ENCODE data around the gene PPFIA4.

DNA sequence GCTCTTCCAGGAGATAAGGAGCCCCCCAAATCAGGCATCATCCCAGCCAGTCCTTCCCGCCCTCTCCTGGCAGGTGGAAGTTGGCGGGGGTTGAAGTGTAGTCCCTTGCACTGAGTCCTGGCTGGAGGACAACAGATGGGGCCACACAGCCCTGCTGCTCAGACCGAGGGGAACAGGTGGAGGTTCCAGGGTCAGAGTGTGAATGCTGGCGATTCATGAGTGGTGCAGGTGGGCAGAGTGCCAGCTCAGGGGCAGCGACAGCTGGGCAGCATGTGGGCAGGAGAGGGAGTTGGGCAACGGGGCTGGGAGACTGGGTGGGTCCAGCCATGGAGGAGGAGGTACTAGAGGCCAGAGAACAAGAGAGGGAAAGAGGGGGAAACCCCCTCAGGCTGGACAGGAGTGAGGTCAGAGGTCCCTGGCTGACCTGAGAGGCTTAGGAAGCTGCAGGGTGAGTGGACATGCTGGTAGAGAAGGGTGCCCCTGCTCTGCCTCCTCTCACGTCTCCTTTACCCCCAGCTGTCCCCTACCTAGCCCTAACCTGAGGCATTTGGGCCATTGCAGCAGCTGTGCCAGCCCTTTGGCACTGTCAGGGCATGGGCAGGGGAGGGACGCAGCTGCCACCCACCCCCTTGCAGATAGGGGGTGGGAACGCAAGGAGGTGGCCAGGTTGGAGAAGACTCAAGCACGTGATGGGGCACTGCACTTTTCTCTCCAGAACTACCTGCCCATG, 90.0 kb downstream of the PPFIA4 start:
- TF ChIP-seq CEBPB (IDR thresholded peaks at IDR 0.05; ENCODE audit: low read depth): no peak
- no peak for TF ChIP-seq SRF (IDR thresholded peaks at IDR 0.05; ENCODE audit: low read depth)
- TF ChIP-seq RAD21 (IDR thresholded peaks at IDR 0.05; ENCODE audit: low read depth): no peak
- no peak for TF ChIP-seq POLR2A (IDR thresholded peaks at IDR 0.05; ENCODE audit: borderline replicate concordance, extremely low read depth, insufficient read depth, insufficient read length)
- no peak for TF ChIP-seq EZH2phosphoT487 (IDR thresholded peaks at IDR 0.05; ENCODE audit: borderline replicate concordance)
- TF ChIP-seq CTCF (IDR thresholded peaks at IDR 0.05 in 2 of 3, conservative IDR thresholded peaks at IDR 0.05 in 1 of 3; ENCODE audit: borderline replicate concordance in 1 of 3, insufficient read depth in 1 of 3, low read depth in 2 of 3, low read length in 2 of 3): no peak
- no peak for TF ChIP-seq EZH2 (IDR thresholded peaks at IDR 0.05)
- TF ChIP-seq, protein P1, sequence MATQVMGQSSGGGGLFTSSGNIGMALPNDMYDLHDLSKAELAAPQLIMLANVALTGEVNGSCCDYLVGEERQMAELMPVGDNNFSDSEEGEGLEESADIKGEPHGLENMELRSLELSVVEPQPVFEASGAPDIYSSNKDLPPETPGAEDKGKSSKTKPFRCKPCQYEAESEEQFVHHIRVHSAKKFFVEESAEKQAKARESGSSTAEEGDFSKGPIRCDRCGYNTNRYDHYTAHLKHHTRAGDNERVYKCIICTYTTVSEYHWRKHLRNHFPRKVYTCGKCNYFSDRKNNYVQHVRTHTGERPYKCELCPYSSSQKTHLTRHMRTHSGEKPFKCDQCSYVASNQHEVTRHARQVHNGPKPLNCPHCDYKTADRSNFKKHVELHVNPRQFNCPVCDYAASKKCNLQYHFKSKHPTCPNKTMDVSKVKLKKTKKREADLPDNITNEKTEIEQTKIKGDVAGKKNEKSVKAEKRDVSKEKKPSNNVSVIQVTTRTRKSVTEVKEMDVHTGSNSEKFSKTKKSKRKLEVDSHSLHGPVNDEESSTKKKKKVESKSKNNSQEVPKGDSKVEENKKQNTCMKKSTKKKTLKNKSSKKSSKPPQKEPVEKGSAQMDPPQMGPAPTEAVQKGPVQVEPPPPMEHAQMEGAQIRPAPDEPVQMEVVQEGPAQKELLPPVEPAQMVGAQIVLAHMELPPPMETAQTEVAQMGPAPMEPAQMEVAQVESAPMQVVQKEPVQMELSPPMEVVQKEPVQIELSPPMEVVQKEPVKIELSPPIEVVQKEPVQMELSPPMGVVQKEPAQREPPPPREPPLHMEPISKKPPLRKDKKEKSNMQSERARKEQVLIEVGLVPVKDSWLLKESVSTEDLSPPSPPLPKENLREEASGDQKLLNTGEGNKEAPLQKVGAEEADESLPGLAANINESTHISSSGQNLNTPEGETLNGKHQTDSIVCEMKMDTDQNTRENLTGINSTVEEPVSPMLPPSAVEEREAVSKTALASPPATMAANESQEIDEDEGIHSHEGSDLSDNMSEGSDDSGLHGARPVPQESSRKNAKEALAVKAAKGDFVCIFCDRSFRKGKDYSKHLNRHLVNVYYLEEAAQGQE (IDR thresholded peaks at IDR 0.05; ENCODE audit: low read depth): no peak
- no peak for TF ChIP-seq POLR2AphosphoS5 (IDR thresholded peaks at IDR 0.05; ENCODE audit: low read depth, low read length)
- TF ChIP-seq, protein P2, sequence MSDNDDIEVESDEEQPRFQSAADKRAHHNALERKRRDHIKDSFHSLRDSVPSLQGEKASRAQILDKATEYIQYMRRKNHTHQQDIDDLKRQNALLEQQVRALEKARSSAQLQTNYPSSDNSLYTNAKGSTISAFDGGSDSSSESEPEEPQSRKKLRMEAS (IDR thresholded peaks at IDR 0.05): no peak
- TF ChIP-seq, protein P3, sequence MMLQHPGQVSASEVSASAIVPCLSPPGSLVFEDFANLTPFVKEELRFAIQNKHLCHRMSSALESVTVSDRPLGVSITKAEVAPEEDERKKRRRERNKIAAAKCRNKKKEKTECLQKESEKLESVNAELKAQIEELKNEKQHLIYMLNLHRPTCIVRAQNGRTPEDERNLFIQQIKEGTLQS (IDR thresholded peaks at IDR 0.05): no peak
- TF ChIP-seq JUND (IDR thresholded peaks at IDR 0.05): no peak
- TF ChIP-seq SIN3A (IDR thresholded peaks at IDR 0.05; ENCODE audit: low read depth): no peak
- no peak for TF ChIP-seq FOSL1 (IDR thresholded peaks at IDR 0.05; ENCODE audit: low read depth)

Data from HCT116 (cell line).